ENCODE data around the gene CPLANE2.
"Not testable (repeated sequence)": the region's sequence is repeated elsewhere in the genome, so short reads cannot be mapped to it uniquely, and the experiment has no call there.

The CPLANE2 gene

GRCh38 chr1:16249596-16250241 is 12.7 kb upstream of the CPLANE2 start:
- no peak for DNase-seq

DNA sequence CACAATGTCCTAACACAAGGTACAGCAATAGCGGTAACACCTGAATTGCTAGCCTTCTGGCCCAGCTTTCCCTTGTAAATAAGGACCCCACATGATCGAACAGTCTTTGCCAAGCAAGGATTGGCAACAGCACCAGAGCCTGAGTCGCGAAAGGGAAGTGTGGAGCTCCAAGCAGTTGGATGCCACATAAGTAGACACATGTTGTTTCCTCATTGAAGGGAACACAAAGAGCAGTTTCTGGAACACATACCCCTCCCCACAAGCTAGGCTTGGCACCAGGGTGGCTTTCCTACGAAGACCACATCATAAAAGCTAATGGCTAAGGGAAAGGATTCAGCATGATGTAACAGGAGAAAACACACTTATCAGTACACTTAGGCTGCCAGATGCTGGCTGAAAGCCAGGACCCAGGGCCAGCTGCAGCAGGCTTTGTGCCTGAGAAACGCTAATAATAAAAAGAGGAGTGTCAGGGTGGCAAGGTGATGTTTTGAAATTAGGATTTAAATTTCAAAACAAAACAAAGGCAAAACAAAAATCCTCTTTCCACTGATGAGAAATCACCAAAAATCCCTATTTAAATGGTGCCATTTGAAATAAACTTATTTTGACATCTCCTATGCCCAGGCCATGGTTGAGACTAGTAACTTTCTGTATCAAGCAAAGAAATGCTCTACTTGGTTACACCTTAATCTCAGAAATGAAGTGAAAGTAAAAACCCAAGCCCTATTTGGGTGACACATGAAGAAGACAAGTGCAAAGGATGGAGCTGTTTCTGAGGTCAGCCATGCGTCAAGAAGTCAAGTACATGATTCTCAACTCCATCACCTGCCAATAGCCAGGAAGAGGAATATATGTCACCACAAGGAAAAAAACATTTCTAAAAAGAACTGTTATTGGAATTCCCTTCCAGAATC is 11.9 kb upstream of the CPLANE2 start:
- DNase-seq, result peak in 49 of 56 donors; percentile 9 to 86 (median 49)

DNA sequence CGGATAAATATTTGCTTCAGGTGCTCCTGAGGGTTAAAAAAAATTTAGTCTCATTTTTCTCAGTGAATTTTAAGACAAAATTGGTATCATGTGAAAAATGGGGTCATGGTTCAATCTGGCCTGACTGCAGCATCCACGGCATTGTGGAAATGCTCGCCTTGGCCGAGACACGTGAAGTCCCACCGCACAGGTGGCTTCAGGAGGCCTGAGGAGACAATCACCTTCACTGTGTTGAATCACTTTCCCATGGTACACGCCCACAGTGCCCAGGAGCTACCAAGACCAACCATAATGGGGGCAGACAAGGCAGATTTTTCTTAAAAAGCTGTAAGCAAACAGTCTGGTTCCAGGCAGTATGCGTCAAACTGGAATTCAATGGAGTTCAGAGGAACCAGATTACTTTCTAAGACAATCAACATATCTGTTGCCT is 11.0 kb upstream of the CPLANE2 start:
- no peak for DNase-seq

GRCh38 chr1:16247441-16247840 is 10.5 kb upstream of the CPLANE2 start:
- no peak for DNase-seq

DNA sequence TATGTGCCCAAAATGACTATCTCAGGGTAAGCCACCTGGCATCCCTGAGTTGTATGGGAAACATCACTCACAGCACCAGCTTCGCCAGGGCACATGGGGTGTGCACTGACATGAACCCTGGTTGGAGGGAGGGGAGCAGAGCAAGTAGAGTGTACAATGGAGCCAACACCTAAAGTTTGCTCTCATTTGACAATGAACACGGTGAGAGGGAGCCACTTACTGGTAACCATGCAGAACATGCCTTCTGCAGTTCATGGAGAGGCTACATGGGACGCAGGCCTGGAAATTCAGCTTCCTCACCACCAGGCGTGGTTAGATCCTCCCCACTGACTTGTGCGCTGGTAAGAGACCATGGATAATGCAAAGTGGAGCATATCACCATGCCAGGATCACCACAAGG is 10.0 kb upstream of the CPLANE2 start:
- no peak for DNase-seq

- not testable (repeated sequence) for DNase-seq
These were observed 9.3 kb upstream of the CPLANE2 start for GRCh38 chr1:16246239-16246638.

GRCh38 chr1:16245476-16246196 is 8.7 kb upstream of the CPLANE2 start:
- no peak for DNase-seq

GRCh38 chr1:16244650-16245285 is 7.8 kb upstream of the CPLANE2 start:
- no peak for DNase-seq

DNA sequence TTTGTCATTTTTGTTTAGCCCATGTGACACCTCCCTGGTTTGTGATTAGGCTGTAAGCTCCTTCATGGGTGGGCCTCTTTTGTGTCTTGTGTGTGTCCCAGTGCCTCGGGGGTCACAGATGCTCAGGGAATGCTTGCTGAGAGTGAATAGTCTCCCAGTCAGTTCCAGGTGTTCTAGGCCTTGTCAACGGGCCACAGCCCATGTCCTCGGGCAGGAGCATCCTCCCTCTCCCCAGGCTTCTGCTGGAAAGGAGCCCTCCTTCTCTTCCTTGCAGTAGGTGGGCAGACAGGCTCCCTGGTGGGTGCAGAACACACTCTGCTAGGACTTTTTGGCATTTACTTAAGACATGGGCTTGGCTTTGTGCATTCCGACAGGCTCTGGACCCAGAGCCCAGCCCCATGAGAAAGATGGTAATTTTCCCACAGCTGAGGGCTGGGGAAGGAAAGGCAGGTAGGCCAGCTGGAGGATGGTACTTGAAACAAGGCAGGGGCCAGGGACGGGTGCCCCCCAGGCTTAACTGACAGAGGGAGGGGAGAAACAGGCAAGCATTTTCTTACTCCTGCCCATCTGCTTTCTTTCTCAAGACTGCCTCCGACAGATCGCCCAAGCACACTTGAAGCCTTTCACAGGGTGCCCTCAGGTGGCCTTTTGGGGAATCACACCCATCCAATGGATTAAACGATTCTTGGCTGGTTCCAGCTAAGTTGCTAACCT is 7.1 kb upstream of the CPLANE2 start:
- DNase-seq, result peak in 47 of 56 donors; percentile 10 to 86 (median 46)

- no peak for DNase-seq
These were observed 6.2 kb upstream of the CPLANE2 start for GRCh38 chr1:16243215-16243610.

DNA sequence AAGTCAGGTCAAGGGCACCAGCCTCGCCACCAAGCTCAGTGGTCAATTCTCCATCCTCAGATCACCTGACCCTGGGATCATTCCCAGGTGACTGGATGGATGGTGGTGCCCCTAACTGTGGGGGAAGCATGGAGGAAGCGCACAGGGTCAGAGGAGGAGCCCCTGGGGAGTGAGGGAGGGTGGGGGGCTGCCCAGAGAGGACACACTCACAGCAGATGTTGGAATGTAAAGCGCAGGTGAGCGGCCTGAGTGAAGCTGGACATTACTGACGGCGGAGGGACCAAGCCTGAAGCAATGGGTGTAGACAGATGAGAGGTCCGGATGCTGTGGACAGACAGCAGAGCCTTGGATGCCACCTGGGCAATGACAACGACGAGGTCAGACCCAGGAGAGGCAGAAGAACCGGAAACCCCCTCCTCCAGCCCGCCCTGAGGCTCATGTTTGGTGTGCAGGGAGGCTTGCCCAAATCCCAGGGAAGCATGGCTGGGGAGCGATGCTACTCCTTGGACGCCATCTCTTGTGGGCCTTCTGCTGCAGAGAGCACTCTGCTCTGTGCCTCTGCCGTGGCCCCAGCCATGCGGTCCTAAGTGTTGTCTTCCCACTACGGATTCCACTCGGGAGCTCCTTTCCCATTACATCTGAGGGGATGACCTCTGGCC is 5.7 kb upstream of the CPLANE2 start:
- DNase-seq, result no peak

DNA sequence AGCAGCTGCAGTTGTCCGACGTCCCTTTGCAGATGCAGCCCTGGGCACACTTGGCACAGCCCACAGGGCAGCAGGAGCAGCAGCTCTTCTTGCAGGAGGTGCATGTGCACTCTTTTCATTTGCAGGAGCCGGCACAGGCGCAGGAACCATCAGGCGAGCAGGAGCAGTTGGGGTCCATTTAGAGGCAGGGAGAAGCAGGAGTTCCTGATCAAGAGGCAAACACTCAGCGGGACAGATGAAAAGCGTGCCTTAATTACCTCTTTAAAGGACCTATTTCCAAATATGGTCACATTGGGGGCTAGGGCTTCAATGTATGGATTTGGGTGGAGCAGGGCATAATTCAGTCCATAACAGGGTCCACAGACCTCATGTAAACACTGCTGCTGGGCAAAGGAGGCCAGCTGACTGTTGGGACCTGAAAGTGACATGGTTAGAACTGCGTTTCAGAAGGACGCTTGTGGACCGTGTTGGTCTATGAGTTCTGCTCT is 4.3 kb upstream of the CPLANE2 start:
- no peak for DNase-seq

GRCh38 chr1:16239972-16240491 is 3.0 kb upstream of the CPLANE2 start:
- DNase-seq, result no peak

GRCh38 chr1:16237343-16237830 is 404 bp upstream of the CPLANE2 start:
- no peak for DNase-seq

- peak in 3 of 56 donors; percentile 28 to 40 (median 39) for DNase-seq
These were observed 956 bp downstream of the CPLANE2 start for GRCh38 chr1:16235944-16236510.

DNA sequence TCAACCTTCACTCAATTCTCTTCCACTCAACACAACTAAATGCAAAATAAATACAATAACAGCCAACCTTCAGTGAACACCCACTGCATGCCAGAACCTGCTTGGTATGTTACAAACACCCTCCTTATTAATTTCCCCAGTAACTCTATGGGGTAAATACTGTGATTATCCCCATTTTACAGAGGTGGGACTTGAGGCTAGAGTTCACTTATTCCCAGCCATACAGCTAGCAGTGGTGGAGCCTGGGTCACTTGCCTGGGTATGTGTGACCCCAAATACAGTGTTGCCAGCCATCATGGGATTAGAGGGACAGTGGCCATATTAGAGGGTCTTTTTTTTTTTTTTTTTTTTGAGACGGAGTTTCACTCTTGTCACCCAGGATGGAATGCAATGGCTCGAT is 1.6 kb downstream of the CPLANE2 start:
- DNase-seq, result no peak

DNA sequence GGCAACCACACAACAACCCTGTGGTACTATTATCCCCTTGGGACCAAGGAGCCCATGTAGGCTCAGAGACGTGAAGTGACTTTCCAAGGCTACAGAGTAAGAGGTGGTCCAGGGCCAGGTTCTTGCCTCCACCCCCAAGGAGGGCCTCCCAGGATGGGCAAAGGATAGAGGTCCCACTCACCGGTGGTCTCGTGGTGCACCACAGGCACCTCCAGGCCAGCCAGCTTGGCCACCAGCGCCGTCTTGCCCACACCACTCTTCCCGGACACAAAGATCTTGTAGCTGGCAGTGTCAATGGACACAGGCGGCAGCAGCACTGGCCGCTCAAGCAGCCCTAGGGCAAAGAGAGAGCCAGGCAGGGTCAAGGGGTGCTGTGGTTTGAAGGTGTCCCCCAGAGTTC is 3.6 kb downstream of the CPLANE2 start:
- DNase-seq, result no peak

DNA sequence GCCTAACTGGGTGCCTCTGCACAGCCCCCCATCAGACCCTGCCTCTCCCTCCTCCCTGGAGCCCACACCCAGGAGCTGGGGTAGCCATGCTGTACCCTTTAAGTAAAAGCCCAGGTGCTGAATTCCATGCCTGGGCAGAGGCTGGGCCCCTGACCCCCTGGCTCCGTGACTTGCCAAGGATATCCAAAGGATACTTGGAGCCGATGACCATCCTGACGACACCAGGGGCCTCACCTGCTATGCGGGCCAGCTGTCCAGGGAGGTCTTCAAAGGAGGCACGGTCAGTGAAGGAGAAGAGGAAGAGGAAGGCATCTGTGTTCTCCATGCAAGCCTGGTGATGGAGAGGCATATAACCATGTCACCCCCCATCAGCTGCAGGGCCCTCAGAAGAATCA is 4.7 kb downstream of the CPLANE2 start:
- DNase-seq, result no peak

All from nucleus accumbens (tissue), 56 donors.